ENCODE data around the gene PSME2. TPM values are rescaled to one million over a fixed set of nuclear protein-coding genes. Genes with fewer than 3 reads are reported as not detected.

Gene PSME2
- total and polyA plus RNA-seq, 2 of the 13 experiments (the other 11 are each of a cell fraction or from before 2014, with no cell fraction given) = 332 to 716 TPM

DNA sequence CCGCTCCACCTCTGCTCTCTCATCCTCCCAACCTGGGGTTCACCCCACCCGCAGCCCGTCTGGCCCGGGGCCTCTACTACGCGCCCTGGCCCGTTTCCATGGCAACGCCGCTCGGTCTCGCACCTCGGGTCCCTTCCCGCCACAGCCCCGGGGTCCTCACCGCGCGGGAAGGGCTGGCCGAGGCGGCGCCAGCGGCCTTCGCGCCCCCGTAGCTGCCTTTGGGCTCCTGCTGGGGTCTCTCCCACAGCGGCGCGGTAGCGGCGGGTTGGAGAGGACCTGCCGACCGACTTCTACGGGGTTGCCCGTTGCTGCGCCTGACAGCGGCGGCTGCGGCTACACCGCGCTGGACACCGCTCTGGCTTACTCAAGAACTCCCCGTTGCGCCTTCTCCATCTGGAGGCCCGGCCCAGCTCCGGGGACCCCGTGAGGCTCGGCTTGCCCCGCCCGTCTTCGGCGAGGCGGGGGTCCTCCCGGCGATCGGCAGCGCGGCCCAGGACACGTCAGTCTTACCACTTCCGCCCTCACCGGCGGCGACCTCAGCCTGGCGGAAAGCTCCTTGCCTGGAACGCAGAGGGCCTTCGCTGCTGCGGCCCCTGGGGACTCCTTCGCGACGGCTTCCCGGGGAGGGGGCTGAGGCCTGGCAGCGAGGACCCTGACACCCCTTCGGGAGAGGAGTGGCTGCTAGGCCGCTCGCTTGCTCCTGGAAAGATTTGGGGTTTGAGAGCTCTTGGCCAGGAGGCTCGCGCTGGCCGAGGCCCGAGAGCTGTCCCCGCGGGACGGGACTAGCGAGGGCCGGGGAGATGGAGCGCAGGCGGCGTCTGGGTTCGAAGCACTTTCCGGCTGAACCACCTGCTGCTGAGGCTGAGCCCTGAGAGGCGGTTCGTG, 49.0 kb upstream of the PSME2 start, which contains the start of gene TM9SF1 (continued):
- TF ChIP-seq DNMT3B (CRISPR knock-in tag; conservative IDR thresholded peaks at IDR 0.05) (no peak; the same call in 1 of the 2 replicates), KLF12 (CRISPR knock-in tag; IDR thresholded peaks at IDR 0.05; ENCODE audit: borderline replicate concordance) (peak; percentile 99), KDM6A (CRISPR knock-in tag; IDR thresholded peaks at IDR 0.05; ENCODE audit: low read depth) (peak; percentile 61; the same call in 1 of the 2 replicates), ZKSCAN1 (IDR thresholded peaks at IDR 0.05; ENCODE audit: low read length) (no peak), HNF1B (CRISPR knock-in tag; IDR thresholded peaks at IDR 0.05) (peak; percentile 88; the same call in 1 of the 2 replicates), MEIS1 (CRISPR knock-in tag; IDR thresholded peaks at IDR 0.05; ENCODE audit: borderline replicate concordance) (peak; percentile 100), HMGXB3 (CRISPR knock-in tag; IDR thresholded peaks at IDR 0.05; ENCODE audit: borderline replicate concordance) (peak; percentile 97), DMTF1 (CRISPR knock-in tag; IDR thresholded peaks at IDR 0.05) (peak; percentile 97; the same call in 1 of the 2 replicates), ZZZ3 (CRISPR knock-in tag; IDR thresholded peaks at IDR 0.05; ENCODE audit: borderline replicate concordance) (peak; percentile 99), ZBTB44 (CRISPR knock-in tag; IDR thresholded peaks at IDR 0.05) (peak; percentile 95), ZBTB34 (CRISPR knock-in tag; IDR thresholded peaks at IDR 0.05) (peak; percentile 97), ZNF496 (CRISPR knock-in tag; IDR thresholded peaks at IDR 0.05; ENCODE audit: insufficient replicate concordance) (no peak)
- TF ChIP-seq, protein P1, sequence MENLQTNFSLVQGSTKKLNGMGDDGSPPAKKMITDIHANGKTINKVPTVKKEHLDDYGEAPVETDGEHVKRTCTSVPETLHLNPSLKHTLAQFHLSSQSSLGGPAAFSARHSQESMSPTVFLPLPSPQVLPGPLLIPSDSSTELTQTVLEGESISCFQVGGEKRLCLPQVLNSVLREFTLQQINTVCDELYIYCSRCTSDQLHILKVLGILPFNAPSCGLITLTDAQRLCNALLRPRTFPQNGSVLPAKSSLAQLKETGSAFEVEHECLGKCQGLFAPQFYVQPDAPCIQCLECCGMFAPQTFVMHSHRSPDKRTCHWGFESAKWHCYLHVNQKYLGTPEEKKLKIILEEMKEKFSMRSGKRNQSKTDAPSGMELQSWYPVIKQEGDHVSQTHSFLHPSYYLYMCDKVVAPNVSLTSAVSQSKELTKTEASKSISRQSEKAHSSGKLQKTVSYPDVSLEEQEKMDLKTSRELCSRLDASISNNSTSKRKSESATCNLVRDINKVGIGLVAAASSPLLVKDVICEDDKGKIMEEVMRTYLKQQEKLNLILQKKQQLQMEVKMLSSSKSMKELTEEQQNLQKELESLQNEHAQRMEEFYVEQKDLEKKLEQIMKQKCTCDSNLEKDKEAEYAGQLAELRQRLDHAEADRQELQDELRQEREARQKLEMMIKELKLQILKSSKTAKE (CRISPR knock-in tag; IDR thresholded peaks at IDR 0.05; ENCODE audit: borderline replicate concordance) = no peak
